Testis (tissue), 2 donors: ENCODE data around the gene DUS2.

Source experiments
- CTCF ChIP-seq, 3 experiments: fragments of 450-650 bp in 2 of 3; fragments of 200-600 bp in 1 of 3; sonication (generic) in 1 of 3; IDR thresholded peaks; one replicate each; pipeline ENCODE4 v1.5.1; 2016 to 2019; ENCODE audit warnings: antibody characterized with exemption in 3 of 3, mild to moderate bottlenecking in 2 of 3, moderate library complexity in 1 of 3
- POLR2A ChIP-seq: fragments of 450-650 bp; IDR thresholded peaks from one replicate; pipeline ENCODE4 v1.6.1; 2017; ENCODE audit warnings: antibody characterized with exemption, mild to moderate bottlenecking, moderate library complexity

GRCh38 chr16:68071518-68071901, 48.4 kb downstream of the DUS2 start:
- TF ChIP-seq CTCF (IDR thresholded peaks at IDR 0.05): no peak
- TF ChIP-seq POLR2A: no peak
